Mucosa of rectum (tissue), 2 donors: ENCODE data around the gene HDHD5.
A peak's percentile ranks its signal among the peaks of the same experiment; 100 is the strongest.
"Not testable (repeated sequence)": the region's sequence is repeated elsewhere in the genome, so short reads cannot be mapped to it uniquely, and the experiment has no call there.

Experiments
- H3K27ac ChIP-seq, 2 donors: one replicate each; pipeline ENCODE4 v1.7.0; 2013; ENCODE audit warnings: inconsistent platforms in 2 of 2, low read depth in 2 of 2, low read length in 2 of 2
- H3K27me3 ChIP-seq, 2 donors: one replicate each; pipeline ENCODE4 v1.7.0; 2013; ENCODE audit warnings: low read length in 2 of 2; ENCODE audit not compliant: control insufficient read depth in 2 of 2, insufficient read depth in 2 of 2
- H3K36me3 ChIP-seq, 2 donors: one replicate each; pipeline ENCODE4 v1.7.0; 2013; ENCODE audit warnings: low read length in 2 of 2; ENCODE audit not compliant: control insufficient read depth in 2 of 2, insufficient read depth in 2 of 2
- H3K4me1 ChIP-seq, 2 donors: one replicate each; pipeline ENCODE4 v1.7.0; 2013; ENCODE audit warnings: low read length in 2 of 2, mild to moderate bottlenecking in 1 of 2; ENCODE audit not compliant: control insufficient read depth in 2 of 2, insufficient read depth in 2 of 2
- H3K4me3 ChIP-seq, 2 donors: one replicate each; pipeline ENCODE4 v1.7.0; 2013; ENCODE audit warnings: low read length in 2 of 2
- H3K9ac ChIP-seq, 2 donors: one replicate each; pipeline ENCODE4 v1.7.0; 2013; ENCODE audit warnings: low read length in 2 of 2, low read depth in 1 of 2, mild to moderate bottlenecking in 1 of 2
- H3K9me3 ChIP-seq, 2 donors: one replicate each; pipeline ENCODE4 v1.7.0; 2013; ENCODE audit warnings: low read length in 2 of 2; ENCODE audit not compliant: control insufficient read depth in 2 of 2
- donor health status: healthy.
- donor health status: Normal muscosa, but diverticular disease.

HDHD5 gene

GRCh38 chr22:17157714-17158113, 1.4 kb downstream of the HDHD5 start:
- no peaks in the 10 kb centered on the region for H3K36me3 ChIP-seq
- no peak overlapping the region for H3K27ac ChIP-seq
- H3K9ac ChIP-seq = no peak overlapping the region
- H3K4me3 ChIP-seq = peak overlapping the region in 1 of 2 donors; percentile 88
- no peaks in the 10 kb centered on the region for H3K9me3 ChIP-seq
- no peaks in the 10 kb centered on the region for H3K27me3 ChIP-seq
- peaks cover 6 to 13% of the 10 kb centered on the region in 2 donors for H3K4me1 ChIP-seq

GRCh38 chr22:17155941-17156340, 3.1 kb downstream of the HDHD5 start:
- Histone ChIP-seq H3K4me3 (no peak overlapping the region), H3K9me3 (no peaks in the 10 kb centered on the region), H3K36me3 (no peaks in the 10 kb centered on the region), H3K27ac (no peak overlapping the region), H3K27me3 (no peaks in the 10 kb centered on the region), H3K9ac (no peak overlapping the region), H3K4me1 (peaks cover 11 to 13% of the 10 kb centered on the region in 2 donors)

GRCh38 chr22:17152971-17153370, 6.1 kb downstream of the HDHD5 start:
- H3K4me3 ChIP-seq = no peak overlapping the region
- H3K36me3 ChIP-seq = no peaks in the 10 kb centered on the region
- no peak overlapping the region for H3K9ac ChIP-seq
- H3K9me3 ChIP-seq = no peaks in the 10 kb centered on the region
- no peak overlapping the region for H3K27ac ChIP-seq
- H3K4me1 ChIP-seq = peaks cover 12 to 20% of the 10 kb centered on the region in 2 donors
- no peaks in the 10 kb centered on the region for H3K27me3 ChIP-seq

GRCh38 chr22:17152340-17152739, 6.7 kb downstream of the HDHD5 start:
- Histone ChIP-seq H3K27ac (no peak overlapping the region), H3K27me3 (no peaks in the 10 kb centered on the region), H3K4me3 (no peak overlapping the region), H3K9me3 (no peaks in the 10 kb centered on the region), H3K9ac (no peak overlapping the region), H3K4me1 (peaks cover 8 to 16% of the 10 kb centered on the region in 2 donors), H3K36me3 (peaks cover 0 to 5% of the 10 kb centered on the region in 2 donors)

- Histone ChIP-seq H3K4me1 (peaks cover 8 to 16% of the 10 kb centered on the region in 2 donors), H3K27ac (peak overlapping the region; percentile 52 to 80), H3K9ac (peak overlapping the region in 1 of 2 donors; percentile 41), H3K4me3 (no peak overlapping the region), H3K36me3 (peaks cover 4 to 11% of the 10 kb centered on the region in 2 donors), H3K9me3 (no peaks in the 10 kb centered on the region), H3K27me3 (no peaks in the 10 kb centered on the region)
Observed at GRCh38 chr22:17149076-17149815, 9.8 kb downstream of the HDHD5 start.

- H3K9me3 ChIP-seq, H3K9ac ChIP-seq, H3K27me3 ChIP-seq, H3K4me3 ChIP-seq, H3K27ac ChIP-seq: not testable (repeated sequence)
- Histone ChIP-seq H3K36me3 (peaks cover 8 to 24% of the 10 kb centered on the region in 2 donors), H3K4me1 (peaks cover 8 to 12% of the 10 kb centered on the region in 2 donors)
Observed at GRCh38 chr22:17147458-17147857, 11.6 kb downstream of the HDHD5 start.

GRCh38 chr22:17145021-17145680, 13.9 kb downstream of the HDHD5 start:
- H3K27ac ChIP-seq = no peak overlapping the region
- no peaks in the 10 kb centered on the region for H3K9me3 ChIP-seq
- peaks cover 8 to 9% of the 10 kb centered on the region in 2 donors for H3K4me1 ChIP-seq
- H3K4me3 ChIP-seq = no peak overlapping the region
- no peaks in the 10 kb centered on the region for H3K27me3 ChIP-seq
- H3K9ac ChIP-seq = no peak overlapping the region
- peaks cover 21 to 38% of the 10 kb centered on the region in 2 donors for H3K36me3 ChIP-seq

- no peaks in the 10 kb centered on the region for H3K9me3 ChIP-seq
- peaks cover 24 to 41% of the 10 kb centered on the region in 2 donors for H3K36me3 ChIP-seq
- peaks cover 0 to under 1% of the 10 kb centered on the region in 2 donors for H3K4me1 ChIP-seq
- H3K27me3 ChIP-seq = no peaks in the 10 kb centered on the region
- H3K27ac ChIP-seq = no peak overlapping the region
- H3K9ac ChIP-seq = no peak overlapping the region
- no peak overlapping the region for H3K4me3 ChIP-seq
Observed at GRCh38 chr22:17143826-17144225, 15.3 kb downstream of the HDHD5 start.

GRCh38 chr22:17143101-17143500, 16.0 kb downstream of the HDHD5 start:
- Histone ChIP-seq H3K9ac (no peak overlapping the region), H3K4me3 (no peak overlapping the region), H3K36me3 (peaks cover 26 to 48% of the 10 kb centered on the region in 2 donors), H3K27ac (no peak overlapping the region), H3K27me3 (no peaks in the 10 kb centered on the region), H3K4me1 (no peaks in the 10 kb centered on the region), H3K9me3 (no peaks in the 10 kb centered on the region)
